ENCODE results near the gene PCDHGA9.
"Not testable (repeated sequence)": the region's sequence is repeated elsewhere in the genome, so short reads cannot be mapped to it uniquely, and the experiment has no call there.

Gene PCDHGA9

GRCh38 chr5:141402553-141403243 lies at the start of gene PCDHGA9:
Gene PCDHGA9, plus strand, starts transcription at chr5:141402778. Its CDS starts 175 bp downstream, at chr5:141402953.
- DNase-seq, result peak; percentile 67

DNA sequence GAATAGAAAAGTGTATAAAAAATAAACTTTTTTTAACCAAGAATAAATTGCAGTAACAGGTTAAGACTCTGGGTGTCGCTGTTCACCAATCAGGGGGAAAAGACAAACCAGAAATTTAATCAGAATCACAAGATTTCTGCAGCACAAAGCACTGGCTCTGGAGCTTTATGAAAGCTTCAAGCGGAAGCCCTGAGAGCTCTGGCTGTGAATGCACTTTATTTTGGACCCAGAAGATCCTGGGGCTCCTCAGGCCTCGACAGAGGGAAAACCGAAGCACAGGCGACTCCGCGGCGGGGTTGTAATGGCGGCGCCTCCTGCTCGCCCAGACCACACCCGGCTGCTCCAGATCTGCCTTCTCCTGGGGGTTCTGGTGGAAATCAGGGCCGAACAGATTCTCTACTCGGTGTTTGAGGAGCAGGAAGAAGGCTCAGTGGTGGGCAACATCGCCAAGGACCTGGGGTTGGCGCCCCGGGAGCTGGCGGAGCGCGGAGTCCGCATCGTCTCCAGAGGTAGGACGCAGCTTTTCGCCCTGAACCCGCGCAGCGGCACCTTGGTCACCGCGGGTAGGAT lies 47.6 kb upstream of the PCDHGA9 start, which contains the start of gene PCDHGA4:
PCDHGA4 (plus strand) TSS at position 122 of the 570 bp plus-strand sequence; CDS start at position 209, 87 bp downstream.
- peak; percentile 45 for DNase-seq

DNA sequence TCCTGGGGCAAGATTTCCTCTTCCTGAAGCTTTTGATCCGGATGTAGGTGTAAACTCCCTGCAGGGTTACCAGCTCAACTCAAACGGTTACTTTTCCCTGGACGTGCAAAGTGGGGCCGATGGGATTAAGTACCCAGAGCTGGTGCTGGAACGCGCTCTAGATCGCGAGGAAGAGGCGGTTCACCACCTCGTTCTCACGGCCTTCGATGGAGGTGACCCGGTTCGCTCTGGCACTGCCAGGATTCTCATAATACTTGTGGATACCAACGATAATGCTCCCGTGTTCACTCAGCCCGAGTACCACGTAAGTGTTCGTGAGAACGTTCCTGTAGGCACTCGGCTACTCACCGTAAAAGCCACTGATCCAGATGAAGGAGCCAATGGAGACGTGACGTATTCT lies 46.9 kb upstream of the PCDHGA9 start:
- DNase-seq, result no peak

- no peak for DNase-seq
Observed at GRCh38 chr5:141356133-141356532, 46.4 kb upstream of the PCDHGA9 start.

DNA sequence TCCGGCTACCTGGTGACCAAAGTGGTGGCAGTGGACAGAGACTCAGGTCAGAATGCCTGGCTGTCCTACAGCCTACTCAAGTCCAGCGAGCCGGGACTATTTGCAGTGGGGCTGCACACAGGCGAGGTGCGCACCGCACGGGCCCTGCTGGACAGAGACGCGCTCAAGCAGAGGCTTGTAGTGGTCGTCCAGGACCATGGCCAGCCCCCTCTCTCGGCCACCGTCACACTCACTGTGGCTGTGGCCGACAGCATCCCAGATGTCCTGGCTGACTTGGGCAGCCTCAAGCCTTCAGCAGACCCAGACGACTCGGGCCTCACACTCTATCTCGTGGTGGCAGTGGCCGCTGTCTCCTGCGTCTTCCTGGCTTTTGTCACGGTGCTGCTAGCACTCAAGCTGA lies 45.6 kb upstream of the PCDHGA9 start:
- no peak for DNase-seq

- DNase-seq, result peak; percentile 63
Observed at GRCh38 chr5:141359790-141360426, 42.7 kb upstream of the PCDHGA9 start, which contains the start of gene PCDHGB2. Gene PCDHGB2, plus strand, starts transcription at chr5:141359994. Its CDS starts 142 bp downstream, at chr5:141360136.

- DNase-seq, result no peak
Observed at GRCh38 chr5:141360685-141361084, 41.9 kb upstream of the PCDHGA9 start.

GRCh38 chr5:141362719-141363118 lies 39.9 kb upstream of the PCDHGA9 start:
- no peak for DNase-seq

DNA sequence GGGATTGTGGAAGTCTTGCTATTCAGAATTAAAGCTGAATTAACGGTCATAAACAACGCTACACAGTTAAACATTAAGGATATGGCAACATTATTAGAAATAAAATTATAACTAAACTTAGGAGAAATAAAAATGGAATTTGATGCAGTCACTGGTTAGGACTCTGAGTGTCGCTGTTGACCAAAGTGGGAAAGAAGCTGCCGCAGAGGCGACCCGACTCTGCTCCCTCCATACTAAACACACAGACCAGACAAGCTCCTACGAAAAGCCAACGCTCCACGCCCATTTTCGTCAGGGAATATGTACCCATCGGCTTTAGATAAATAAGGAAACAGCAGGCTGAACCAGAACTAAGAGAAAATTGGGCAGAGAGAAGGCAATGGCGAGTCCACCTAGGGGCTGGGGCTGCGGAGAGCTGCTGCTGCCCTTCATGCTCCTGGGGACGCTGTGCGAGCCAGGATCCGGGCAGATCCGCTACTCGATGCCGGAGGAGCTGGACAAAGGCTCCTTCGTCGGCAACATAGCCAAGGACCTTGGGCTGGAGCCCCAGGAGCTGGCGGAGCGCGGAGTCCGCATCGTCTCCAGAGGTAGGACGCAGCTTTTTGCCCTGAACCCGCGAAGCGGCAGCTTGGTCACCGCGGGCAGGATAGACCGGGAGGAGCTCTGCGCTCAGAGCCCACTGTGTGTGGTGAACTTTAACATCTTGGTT lies 38.5 kb upstream of the PCDHGA9 start, which contains the start of gene PCDHGA5:
PCDHGA5 (plus strand) TSS at position 211 of the 709 bp plus-strand sequence; CDS start at position 380, 169 bp downstream.
- peak; percentile 20 for DNase-seq

GRCh38 chr5:141366016-141366896 lies 36.3 kb upstream of the PCDHGA9 start:
- DNase-seq, result no peak

GRCh38 chr5:141369994-141370848 lies 32.4 kb upstream of the PCDHGA9 start, which contains the start of gene PCDHGB3:
Gene PCDHGB3, plus strand, starts transcription at chr5:141370242. Its CDS starts 153 bp downstream, at chr5:141370395.
- DNase-seq, result peak; percentile 65

DNA sequence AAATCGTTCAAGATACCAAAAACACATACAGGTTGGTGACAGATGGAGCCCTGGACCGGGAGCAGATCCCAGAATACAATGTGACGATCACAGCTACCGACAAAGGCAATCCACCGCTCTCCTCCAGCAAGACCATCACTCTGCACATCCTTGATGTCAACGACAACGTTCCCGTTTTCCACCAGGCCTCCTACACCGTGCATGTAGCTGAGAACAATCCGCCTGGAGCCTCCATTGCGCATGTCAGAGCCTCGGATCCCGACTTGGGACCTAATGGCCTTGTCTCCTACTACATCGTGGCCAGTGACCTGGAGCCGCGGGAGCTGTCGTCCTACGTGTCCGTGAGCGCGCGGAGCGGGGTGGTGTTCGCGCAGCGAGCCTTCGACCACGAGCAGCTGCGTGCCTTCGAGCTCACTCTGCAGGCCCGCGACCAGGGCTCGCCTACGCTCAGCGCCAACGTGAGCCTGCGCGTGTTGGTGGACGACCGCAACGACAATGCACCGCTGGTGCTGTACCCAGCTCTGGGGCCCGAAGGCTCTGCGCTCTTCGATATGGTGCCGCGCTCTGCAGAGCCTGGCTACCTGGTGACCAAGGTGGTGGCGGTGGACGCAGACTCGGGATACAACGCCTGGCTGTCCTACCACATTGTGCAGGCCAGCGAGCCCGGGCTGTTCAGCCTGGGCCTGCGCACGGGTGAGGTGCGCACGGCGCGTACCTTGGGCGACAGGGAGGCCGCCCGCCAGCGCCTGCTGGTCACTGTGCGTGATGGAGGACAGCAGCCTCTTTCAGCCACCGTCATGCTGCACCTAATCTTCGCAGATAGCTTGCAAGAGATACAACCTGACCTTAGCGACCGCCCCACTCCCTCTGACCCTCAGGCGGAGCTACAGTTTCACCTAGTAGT lies 30.8 kb upstream of the PCDHGA9 start:
- DNase-seq, result no peak

DNA sequence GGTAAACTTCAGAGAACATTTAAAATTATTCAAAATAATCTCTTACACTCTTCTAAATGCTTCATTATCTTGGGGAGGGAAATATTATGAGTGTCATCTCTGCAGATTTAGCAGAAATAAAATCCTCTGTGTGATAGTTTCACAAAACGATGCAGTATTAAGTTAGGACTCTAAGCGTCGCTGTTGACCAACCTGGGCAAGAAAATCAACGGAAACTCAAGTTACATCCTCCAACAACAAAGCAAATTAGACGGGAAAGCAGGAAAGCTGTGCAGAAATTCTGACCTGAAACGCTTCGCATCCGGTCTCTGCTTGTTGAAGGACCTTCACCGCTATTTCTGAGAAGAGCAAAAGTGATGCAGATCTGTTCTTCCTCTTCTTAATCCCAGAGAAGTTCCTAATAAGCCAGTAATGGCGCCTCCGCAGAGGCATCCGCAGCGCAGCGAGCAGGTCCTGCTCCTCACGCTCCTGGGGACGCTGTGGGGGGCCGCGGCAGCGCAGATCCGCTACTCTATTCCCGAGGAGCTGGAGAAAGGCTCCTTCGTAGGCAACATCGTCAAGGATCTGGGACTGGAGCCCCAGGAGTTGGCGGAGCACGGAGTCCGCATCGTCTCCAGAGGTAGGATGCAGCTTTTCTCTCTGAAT lies 28.8 kb upstream of the PCDHGA9 start, which contains the start of gene PCDHGA6:
PCDHGA6 (plus strand) TSS at position 219 of the 645 bp plus-strand sequence; CDS start at position 412, 193 bp downstream.
- DNase-seq, result peak; percentile 60

- DNase-seq, result no peak
Observed at GRCh38 chr5:141374627-141375026, 28.0 kb upstream of the PCDHGA9 start.

DNA sequence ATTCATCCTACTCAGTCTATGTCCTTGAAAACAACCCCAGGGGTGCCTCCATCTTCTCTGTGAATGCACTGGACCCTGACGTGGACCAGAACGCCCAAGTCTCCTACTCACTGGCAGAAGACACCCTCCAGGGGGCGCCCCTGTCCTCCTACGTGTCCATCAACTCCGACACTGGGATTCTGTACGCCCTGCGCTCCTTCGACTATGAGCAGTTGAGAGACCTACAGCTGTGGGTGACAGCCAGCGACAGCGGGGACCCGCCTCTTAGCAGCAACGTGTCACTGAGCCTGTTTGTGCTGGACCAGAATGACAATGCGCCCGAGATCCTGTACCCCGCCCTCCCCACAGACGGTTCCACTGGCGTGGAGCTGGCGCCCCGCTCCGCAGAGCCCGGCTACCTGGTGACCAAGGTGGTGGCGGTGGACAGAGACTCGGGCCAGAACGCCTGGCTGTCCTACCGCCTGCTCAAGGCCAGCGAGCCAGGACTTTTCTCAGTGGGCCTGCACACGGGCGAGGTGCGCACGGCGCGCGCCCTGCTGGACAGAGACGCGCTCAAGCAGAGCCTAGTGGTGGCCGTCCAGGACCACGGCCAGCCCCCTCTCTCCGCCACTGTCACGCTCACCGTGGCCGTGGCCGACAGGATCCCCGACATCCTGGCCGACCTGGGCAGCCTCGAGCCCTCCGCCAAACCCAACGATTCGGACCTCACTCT lies 27.0 kb upstream of the PCDHGA9 start:
- not testable (repeated sequence) for DNase-seq

DNA sequence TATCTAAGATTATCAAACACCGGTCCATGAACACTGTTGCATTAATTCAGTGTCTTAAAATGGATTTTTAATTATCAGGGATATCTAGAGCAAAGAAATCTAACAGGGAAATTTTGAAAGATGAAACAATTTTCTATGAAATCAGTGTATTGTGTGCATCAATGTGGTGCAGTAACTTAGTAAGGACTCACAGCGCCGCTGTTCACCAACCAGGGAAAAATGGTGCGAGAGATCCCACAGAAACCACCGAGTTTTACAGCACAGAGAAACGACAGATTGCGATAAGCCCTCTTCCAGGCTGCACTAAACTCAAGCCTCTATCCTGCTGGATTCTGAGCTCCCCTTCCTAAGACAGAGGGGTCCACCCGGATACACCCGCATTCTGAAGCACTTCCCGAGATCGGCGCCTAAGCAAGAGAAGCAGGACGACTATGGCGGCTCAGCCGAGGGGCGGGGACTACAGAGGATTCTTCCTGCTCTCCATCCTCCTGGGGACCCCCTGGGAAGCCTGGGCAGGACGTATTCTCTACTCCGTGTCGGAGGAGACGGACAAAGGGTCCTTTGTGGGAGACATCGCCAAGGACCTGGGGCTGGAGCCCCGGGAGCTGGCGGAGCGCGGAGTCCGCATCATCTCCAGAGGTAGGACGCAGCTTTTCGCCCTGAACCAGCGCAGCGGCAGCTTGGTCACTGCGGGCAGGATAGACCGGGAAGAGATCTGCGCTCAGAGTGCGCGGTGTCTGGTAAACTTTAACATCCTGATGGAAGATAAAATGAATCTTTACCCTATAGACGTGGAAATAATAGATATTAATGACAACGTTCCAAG lies 19.9 kb upstream of the PCDHGA9 start, which contains the start of gene PCDHGA7:
PCDHGA7 (plus strand) TSS at position 274 of the 826 bp plus-strand sequence; CDS start at position 432, 158 bp downstream.
- peak; percentile 58 for DNase-seq

GRCh38 chr5:141383345-141383744 lies 19.2 kb upstream of the PCDHGA9 start:
- no peak for DNase-seq
